NCI-H82 (cell line): Measurements from ENCODE around the gene DUOX1.
"Not testable (repeated sequence)": the region's sequence is repeated elsewhere in the genome, so short reads cannot be mapped to it uniquely, and the experiment has no call there.

ENCODE experiments used
- DNase-seq: peaks from one replicate; lab custom pipeline; 2025; lab: John Stamatoyannopoulos, UW

The DUOX1 gene

GRCh38 chr15:45121706-45122417 is 7.9 kb upstream of the DUOX1 start:
- DNase-seq = no peak

GRCh38 chr15:45122719-45123118 is 7.1 kb upstream of the DUOX1 start:
- DNase-seq = no peak

DNA sequence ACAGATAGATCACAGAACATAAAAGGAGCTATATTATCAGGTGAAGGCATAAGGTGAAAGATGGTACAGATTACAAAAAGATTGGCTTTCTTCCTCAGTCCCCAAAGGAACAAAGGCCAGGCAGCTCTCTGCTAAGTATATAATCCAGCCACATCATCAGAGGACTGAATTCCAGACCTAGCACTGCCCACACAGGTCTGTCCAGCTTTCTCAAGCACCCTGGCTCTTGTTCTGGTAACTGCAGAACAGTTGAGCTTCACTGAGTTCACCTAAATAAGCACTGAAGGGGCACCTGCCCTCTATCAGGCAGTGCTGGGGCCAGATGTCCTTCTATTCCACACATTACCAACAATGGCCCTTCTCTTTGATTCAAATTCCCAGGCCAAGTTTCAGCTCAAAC is 6.4 kb upstream of the DUOX1 start:
- DNase-seq = no peak

DNA sequence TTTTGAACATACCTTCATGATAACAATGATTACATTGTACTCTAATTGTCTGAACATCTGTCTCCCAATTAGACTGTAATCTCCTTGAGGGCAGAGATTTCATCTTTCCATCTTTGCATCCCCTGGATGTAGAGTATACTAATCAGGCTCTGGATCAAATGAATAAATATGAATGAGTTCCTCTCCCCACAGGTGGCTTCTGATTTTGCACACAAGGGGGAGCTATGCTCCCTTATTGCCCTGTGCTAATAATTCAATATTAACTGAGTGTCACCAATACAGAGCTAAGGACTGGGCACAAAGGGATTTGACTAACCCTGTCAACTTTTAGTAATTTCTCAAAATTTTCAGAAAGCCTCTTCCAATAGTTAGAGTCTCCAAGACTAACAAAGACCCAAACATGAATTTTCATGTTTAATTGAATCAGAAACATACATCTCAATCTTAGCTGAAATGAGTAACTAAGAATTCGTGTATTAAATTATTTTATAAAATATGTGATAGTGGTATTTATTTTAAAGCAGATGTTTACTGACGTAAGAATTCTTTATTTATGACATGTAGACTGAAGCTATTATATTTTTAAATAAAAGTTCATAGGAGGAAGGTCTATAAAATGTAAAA is 3.1 kb upstream of the DUOX1 start:
- peak; percentile 77 for DNase-seq

GRCh38 chr15:45128971-45129639 is 689 bp upstream of the DUOX1 start:
- no peak for DNase-seq

- DNase-seq = no peak
Observed at GRCh38 chr15:45130291-45131000, 652 bp downstream of the DUOX1 start.

GRCh38 chr15:45131510-45131909 is 1.7 kb downstream of the DUOX1 start:
- DNase-seq = no peak

GRCh38 chr15:45132844-45133560 is 3.2 kb downstream of the DUOX1 start:
- no peak for DNase-seq

DNA sequence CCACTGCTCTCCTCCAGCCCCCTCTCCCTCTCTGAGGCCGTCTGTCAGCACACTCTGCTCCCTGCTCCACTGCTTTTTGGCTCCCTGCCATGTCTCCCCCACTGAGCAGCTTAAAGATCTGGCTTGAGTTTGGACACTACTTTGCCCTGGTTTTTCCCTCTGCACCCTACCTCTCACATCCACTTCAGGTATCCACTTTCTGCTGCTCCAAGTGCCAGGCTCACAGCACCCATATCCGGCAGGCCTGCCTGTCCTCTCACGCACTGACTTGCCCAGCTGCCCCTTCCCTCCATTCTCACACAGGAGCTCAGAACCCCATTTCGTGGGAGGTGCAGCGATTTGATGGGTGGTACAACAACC is 3.7 kb downstream of the DUOX1 start:
- DNase-seq = peak; percentile 89

GRCh38 chr15:45134046-45134445 is 4.3 kb downstream of the DUOX1 start:
- DNase-seq = no peak

DNA sequence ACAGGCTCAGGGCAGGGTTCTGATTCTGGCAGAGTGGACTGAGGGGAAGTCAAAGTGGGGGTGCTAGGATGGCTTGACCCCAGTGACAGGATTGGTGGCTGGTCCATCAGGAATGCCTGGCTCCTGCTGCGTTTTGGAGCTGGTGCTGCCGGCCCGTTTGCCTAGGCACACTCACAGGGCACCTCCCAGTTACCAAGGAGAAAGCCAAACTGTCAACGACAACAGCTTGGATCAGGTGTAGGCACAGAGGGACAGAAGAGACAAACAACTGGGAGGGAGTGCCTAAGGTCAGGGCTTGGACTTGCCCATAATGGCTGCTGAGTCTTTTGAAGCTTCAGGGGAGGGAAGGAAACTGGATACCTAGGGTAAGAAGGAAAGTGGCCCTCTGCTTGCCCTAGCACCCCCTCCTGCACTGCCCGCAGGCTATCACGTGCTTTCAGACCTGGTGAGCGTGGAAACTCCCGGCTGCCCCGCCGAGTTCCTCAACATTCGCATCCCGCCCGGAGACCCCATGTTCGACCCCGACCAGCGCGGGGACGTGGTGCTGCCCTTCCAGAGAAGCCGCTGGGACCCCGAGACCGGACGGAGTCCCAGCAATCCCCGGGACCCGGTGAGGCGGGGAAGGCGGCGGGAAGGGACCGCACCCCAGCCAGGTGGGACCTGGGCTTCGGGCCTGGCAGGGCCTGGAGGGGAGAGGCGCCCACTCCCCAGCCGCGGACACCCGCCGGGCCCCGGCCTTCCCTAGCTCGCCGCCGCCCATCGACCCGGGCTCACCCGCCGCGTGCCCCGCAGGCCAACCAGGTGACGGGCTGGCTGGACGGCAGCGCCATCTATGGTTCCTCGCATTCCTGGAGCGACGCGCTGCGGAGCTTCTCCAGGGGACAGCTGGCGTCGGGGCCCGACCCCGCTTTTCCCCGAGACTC is 5.1 kb downstream of the DUOX1 start:
- no peak for DNase-seq

DNA sequence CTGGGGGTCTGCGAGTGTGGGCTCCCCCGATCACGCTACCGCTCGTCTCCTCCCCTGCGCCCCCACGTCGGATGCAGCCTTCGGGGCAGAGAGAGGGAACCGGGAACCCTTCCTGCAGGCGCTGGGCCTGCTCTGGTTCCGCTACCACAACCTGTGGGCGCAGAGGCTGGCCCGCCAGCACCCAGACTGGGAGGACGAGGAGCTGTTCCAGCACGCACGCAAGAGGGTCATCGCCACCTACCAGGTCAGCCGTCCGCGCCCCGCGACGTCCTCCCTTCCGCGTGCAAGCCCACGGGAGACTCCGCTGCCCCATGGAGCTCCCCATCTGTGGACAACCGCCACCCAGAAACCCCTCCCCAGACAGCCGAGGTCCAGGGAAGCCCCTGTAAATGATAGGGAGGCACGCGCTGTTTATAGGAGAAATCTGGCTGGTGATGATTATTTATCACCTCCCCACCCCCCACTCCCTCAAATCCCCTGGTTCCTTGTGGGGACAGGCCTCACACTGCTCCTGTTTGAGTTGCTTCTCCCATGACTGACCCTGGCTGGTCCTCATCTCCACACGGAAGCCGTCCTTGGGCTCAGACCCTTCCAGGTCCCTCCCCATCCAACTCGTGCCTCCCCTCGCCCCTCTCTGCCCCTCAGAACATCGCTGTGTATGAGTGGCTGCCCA is 6.0 kb downstream of the DUOX1 start:
- DNase-seq = not testable (repeated sequence)

DNA sequence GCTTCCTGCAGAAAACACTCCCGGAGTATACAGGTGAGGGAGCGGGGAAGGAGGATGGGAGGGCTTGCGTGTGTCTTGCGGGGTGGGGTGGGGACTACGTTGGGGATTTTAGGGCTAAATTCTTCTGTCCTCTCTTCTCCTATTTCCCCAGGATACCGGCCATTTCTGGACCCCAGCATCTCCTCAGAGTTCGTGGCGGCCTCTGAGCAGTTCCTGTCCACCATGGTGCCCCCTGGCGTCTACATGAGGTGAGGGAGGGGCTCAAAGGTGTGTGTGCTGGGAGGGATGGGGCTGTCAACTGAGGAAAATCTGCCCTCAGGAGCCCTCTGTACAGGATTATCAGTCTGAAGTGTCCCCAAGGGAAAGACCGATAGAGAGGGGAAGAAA is 6.6 kb downstream of the DUOX1 start:
- DNase-seq = peak; percentile 31

- DNase-seq = no peak
Observed at GRCh38 chr15:45137703-45138102, 7.9 kb downstream of the DUOX1 start.

DNA sequence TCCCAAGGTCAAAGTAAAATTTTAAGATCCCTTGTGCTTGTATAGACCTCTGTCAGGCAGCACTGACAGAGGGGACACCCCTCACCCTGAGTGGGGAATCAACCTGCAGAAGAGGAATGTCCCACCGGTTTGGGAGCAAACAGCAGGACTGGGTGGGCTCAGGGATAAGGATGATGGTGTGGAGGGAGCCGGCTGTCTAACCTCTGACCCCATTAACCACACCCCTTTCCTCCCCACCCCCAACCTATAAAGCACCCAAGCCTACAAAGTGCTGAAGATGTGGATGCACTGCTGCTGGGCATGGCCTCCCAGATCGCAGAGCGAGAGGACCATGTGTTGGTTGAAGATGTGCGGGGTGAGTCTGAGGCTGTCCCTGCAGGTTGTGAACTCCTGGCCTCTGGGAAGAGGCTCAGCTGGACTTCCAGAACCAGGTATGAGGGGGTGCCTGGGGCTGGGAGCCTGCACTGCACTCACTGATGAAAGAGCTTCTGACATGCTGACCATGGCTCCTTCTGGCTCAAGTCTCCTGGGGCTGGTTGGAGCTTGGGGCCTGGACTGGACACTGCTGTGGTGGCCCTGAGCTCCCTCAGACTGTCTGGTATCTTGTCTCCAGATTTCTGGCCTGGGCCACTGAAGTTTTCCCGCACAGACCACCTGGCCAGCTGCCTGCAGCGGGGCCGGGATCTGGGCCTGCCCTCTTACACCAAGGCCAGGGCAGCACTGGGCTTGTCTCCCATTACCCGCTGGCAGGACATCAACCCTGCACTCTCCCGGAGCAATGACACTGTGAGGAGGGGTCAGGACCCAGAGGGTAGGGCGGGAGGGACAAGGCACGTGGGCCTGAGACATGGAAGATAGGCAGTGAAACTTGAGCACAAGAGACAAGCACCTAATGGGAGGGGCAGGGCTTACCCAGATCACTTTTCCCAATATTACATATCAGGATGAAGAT is 9.3 kb downstream of the DUOX1 start:
- no peak for DNase-seq

GRCh38 chr15:45139770-45140169 is 10.0 kb downstream of the DUOX1 start:
- DNase-seq = no peak

- DNase-seq = no peak
Observed at GRCh38 chr15:45140557-45141250, 10.9 kb downstream of the DUOX1 start.

DNA sequence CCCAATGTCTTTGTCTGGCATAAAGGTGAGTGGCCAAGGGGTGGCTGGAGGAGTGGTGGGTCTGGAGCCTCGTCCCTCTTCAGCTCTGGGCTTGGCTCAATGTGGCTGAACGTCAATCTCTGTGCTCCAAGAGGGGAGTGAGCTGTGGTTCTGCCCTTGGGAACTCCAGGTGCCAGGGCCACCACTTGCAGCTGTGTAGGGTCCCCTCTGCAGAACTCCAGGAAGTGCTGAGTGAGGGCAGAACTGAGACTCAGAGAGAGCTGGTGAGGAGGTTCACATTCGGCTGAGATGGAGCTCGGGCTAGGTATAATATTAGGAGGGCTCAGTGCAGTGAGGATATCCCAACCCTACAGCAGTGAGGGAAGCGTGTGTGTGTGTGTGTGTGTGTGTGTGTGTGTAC is 11.6 kb downstream of the DUOX1 start:
- no peak for DNase-seq

DNA sequence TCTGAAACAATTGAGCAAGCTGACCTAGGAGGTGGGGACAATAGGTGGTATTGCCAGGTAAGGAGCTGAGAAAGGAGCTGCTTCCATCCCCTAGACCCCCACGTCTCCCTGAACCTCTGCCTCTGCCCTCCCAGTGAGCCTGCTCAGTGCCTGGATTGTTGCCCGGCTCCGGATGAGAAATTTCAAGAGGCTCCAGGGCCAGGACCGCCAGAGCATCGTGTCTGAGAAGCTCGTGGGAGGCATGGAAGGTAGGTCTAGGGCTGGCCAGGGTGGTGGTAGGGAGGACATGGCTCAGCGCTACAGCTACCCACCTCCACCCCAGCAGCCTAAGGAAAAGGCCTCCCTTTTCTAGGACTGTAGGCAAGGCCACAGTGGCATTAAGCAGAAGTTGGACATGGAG is 13.3 kb downstream of the DUOX1 start:
- DNase-seq = no peak
